HG03354 (cell line): ENCODE measurements around the gene KRT3.
"Not testable (repeated sequence)": the region's sequence is repeated elsewhere in the genome, so short reads cannot be mapped to it uniquely, and the experiment has no call there.

ENCODE experiments used
- ATAC-seq: cut with Tn5 transposase; IDR thresholded peaks from one replicate; pipeline ENCODE4 v1.9.1; 2021; ENCODE audit warnings: mild to moderate bottlenecking; ENCODE audit not compliant: unreplicated experiment, poor library complexity, severe bottlenecking

The KRT3 gene

GRCh38 chr12:52799505-52800211, 3.7 kb upstream of the KRT3 start:
- no peak for ATAC-seq

- ATAC-seq, result no peak
Observed at GRCh38 chr12:52798671-52799504, 3.0 kb upstream of the KRT3 start.

GRCh38 chr12:52798003-52798670, 2.2 kb upstream of the KRT3 start:
- no peak for ATAC-seq

- no peak for ATAC-seq
Observed at GRCh38 chr12:52797529-52797894, 1.6 kb upstream of the KRT3 start.

- no peak for ATAC-seq
Observed at GRCh38 chr12:52796839-52797528, 1.1 kb upstream of the KRT3 start.

- no peak for ATAC-seq
Observed at GRCh38 chr12:52796429-52796794, 495 bp upstream of the KRT3 start.

- not testable (repeated sequence) for ATAC-seq
Observed at GRCh38 chr12:52795332-52795674, 614 bp downstream of the KRT3 start.

- no peak for ATAC-seq
Observed at GRCh38 chr12:52794479-52795331, 1.2 kb downstream of the KRT3 start.

- ATAC-seq, result no peak
Observed at GRCh38 chr12:52792185-52793029, 3.5 kb downstream of the KRT3 start.

- ATAC-seq, result no peak
Observed at GRCh38 chr12:52791271-52792184, 4.4 kb downstream of the KRT3 start.

- ATAC-seq, result no peak
Observed at GRCh38 chr12:52790427-52791270, 5.3 kb downstream of the KRT3 start.

GRCh38 chr12:52789637-52790426, 6.1 kb downstream of the KRT3 start:
- ATAC-seq, result no peak

GRCh38 chr12:52788876-52789636, 6.9 kb downstream of the KRT3 start:
- ATAC-seq, result no peak

- no peak for ATAC-seq
Observed at GRCh38 chr12:52788192-52788875, 7.6 kb downstream of the KRT3 start.
